WTC11 (cell line): ENCODE measurements around the gene ACSS3. TPM values are rescaled to one million over a fixed set of nuclear protein-coding genes. Genes with fewer than 3 reads are reported as not detected.

Experiments
- ATAC-seq: fragments of 200-7000 bp; cut with Tn5 transposase; 2 replicates; pipeline ENCODE4 v1.10.0; 2021; ENCODE audit warnings: mild to moderate bottlenecking, moderate library complexity
- CTCF ChIA-PET: fragments of 300-600 bp; sonication (Branson Sonifier 250); formaldehyde crosslinking; loops from one replicate; lab custom pipeline; 2021; ENCODE audit warnings: antibody characterized with exemption; lab: Charles Lee
- POLR2A ChIA-PET: fragments of 350-600 bp; sonication (Branson Sonifier 250); formaldehyde crosslinking; loops from one replicate; lab custom pipeline; 2021; ENCODE audit warnings: antibody characterized with exemption; lab: Charles Lee
- DNase-seq: peaks from one replicate; pipeline ENCODE4 v3.0.0; 2021; ENCODE audit warnings: low spot score
- H3K27ac Mint-ChIP-seq: 2 replicates; pipeline ENCODE4 v1.8.0; 2021; ENCODE audit warnings: mixed read lengths
- H3K27me3 Mint-ChIP-seq: 2 replicates; pipeline ENCODE4 v1.8.0; 2021; ENCODE audit warnings: low read depth, mild to moderate bottlenecking, moderate library complexity, mixed read lengths
- H3K36me3 Mint-ChIP-seq: 2 replicates; pipeline ENCODE4 v1.8.0; 2021; ENCODE audit warnings: mixed read lengths
- H3K4me1 Mint-ChIP-seq: 2 replicates; pipeline ENCODE4 v1.8.0; 2022; ENCODE audit warnings: mixed read lengths
- H3K4me3 Mint-ChIP-seq: 2 replicates; pipeline ENCODE4 v1.8.0; 2021; ENCODE audit warnings: mild to moderate bottlenecking, moderate library complexity, mixed read lengths
- H3K9me3 Mint-ChIP-seq: 2 replicates; pipeline ENCODE4 v1.8.0; 2021; ENCODE audit warnings: mixed read lengths
- ARID4B ChIP-seq: sonication (generic); formaldehyde crosslinking; IDR thresholded peaks from 2 replicates; pipeline ENCODE4 v1.8.0; 2023; ENCODE audit warnings: missing genetic modification reagents, mild to moderate bottlenecking, borderline replicate concordance
- ATF3 ChIP-seq: sonication (generic); formaldehyde crosslinking; conservative IDR thresholded peaks from 2 replicates; pipeline ENCODE4 v1.8.1; 2022; ENCODE audit warnings: mild to moderate bottlenecking, missing genetic modification reagents
- CDX4 ChIP-seq: fragments of 250-450 bp; sonication (Bioruptor Pico); IDR thresholded peaks from 2 replicates; pipeline ENCODE4 v1.9.0; 2021; ENCODE audit warnings: moderate library complexity, mild to moderate bottlenecking, inconsistent platforms, borderline replicate concordance
- CREM ChIP-seq: sonication (generic); formaldehyde crosslinking; IDR thresholded peaks from 2 replicates; pipeline ENCODE4 v1.8.1; 2022; ENCODE audit warnings: mild to moderate bottlenecking, missing genetic modification reagents, moderate library complexity
- ERG ChIP-seq: fragments of 250-450 bp; sonication (Bioruptor Pico); IDR thresholded peaks from 2 replicates; pipeline ENCODE4 v1.8.0; 2021; ENCODE audit warnings: mild to moderate bottlenecking
- FOXK1 ChIP-seq: sonication (generic); formaldehyde crosslinking; IDR thresholded peaks from 2 replicates; pipeline ENCODE4 v1.8.0; 2022; ENCODE audit warnings: mild to moderate bottlenecking, moderate library complexity, missing genetic modification reagents
- FOXP4 ChIP-seq: sonication (generic); formaldehyde crosslinking; IDR thresholded peaks from 2 replicates; pipeline ENCODE4 v1.8.0; 2022; ENCODE audit warnings: mild to moderate bottlenecking, missing genetic modification reagents
- GRHL2 ChIP-seq: fragments of 250-450 bp; sonication (Bioruptor Pico); IDR thresholded peaks from 2 replicates; pipeline ENCODE4 v1.8.0; 2022; ENCODE audit warnings: mild to moderate bottlenecking, moderate library complexity; ENCODE audit not compliant: insufficient replicate concordance, severe bottlenecking
- IRF1 ChIP-seq: sonication (generic); formaldehyde crosslinking; IDR thresholded peaks from 2 replicates; pipeline ENCODE4 v1.8.0; 2023; ENCODE audit warnings: missing genetic modification reagents
- IRF2 ChIP-seq: sonication (generic); formaldehyde crosslinking; IDR thresholded peaks from 2 replicates; pipeline ENCODE4 v1.8.0; 2022; ENCODE audit warnings: low read depth, missing genetic modification reagents, borderline replicate concordance
- MLX ChIP-seq: sonication (generic); formaldehyde crosslinking; IDR thresholded peaks from 2 replicates; pipeline ENCODE4 v1.8.1; 2023; ENCODE audit warnings: mild to moderate bottlenecking, missing genetic modification reagents, moderate library complexity
- MXD4 ChIP-seq: fragments of 250-450 bp; sonication (Bioruptor Pico); IDR thresholded peaks from 2 replicates; pipeline ENCODE4 v1.8.0; 2021; ENCODE audit warnings: mild to moderate bottlenecking, moderate library complexity, borderline replicate concordance
- NR1H2 ChIP-seq: sonication (generic); formaldehyde crosslinking; IDR thresholded peaks from 2 replicates; pipeline ENCODE4 v1.9.0; 2021; ENCODE audit warnings: mild to moderate bottlenecking, moderate library complexity, missing genetic modification reagents
- SMAD3 ChIP-seq: sonication (generic); formaldehyde crosslinking; IDR thresholded peaks from 2 replicates; pipeline ENCODE4 v1.8.0; 2022; ENCODE audit warnings: missing genetic modification reagents, mild to moderate bottlenecking, borderline replicate concordance
- SOX15 ChIP-seq: fragments of 250-450 bp; sonication (Bioruptor Pico); IDR thresholded peaks from 2 replicates; pipeline ENCODE4 v1.9.0; 2021; ENCODE audit warnings: mild to moderate bottlenecking
- ZNF263 ChIP-seq: sonication (generic); formaldehyde crosslinking; IDR thresholded peaks from 2 replicates; pipeline ENCODE4 v1.8.1; 2022; ENCODE audit warnings: low read depth, mild to moderate bottlenecking, moderate library complexity, missing genetic modification reagents
- ZNF532 ChIP-seq: fragments of 250-450 bp; sonication (Bioruptor Pico); IDR thresholded peaks from 2 replicates; pipeline ENCODE4 v1.9.0; 2021; ENCODE audit warnings: mild to moderate bottlenecking, borderline replicate concordance
- ZSCAN18 ChIP-seq: fragments of 250-450 bp; sonication (Bioruptor Pico); IDR thresholded peaks from 2 replicates; pipeline ENCODE4 v2.1.2; 2022; ENCODE audit warnings: mild to moderate bottlenecking, moderate library complexity
- total RNA-seq: library from RNA; stranded (reverse); gene quantifications from 3 replicates; pipeline ENCODE4 v1.2.3, GENCODE V29; 2021

ACSS3 gene
- total RNA-seq, 1 experiment from 2014 or later: 18.6 TPM

- no peak for TF ChIP-seq MLX (CRISPR knock-in tag)
- TF ChIP-seq IRF2 (CRISPR knock-in tag): no peak
- TF ChIP-seq SMAD3 (CRISPR knock-in tag): no peak
- TF ChIP-seq ZNF532 (CRISPR knock-in tag): no peak
- no peak for TF ChIP-seq ZNF263 (CRISPR knock-in tag)
- TF ChIP-seq CREM (CRISPR knock-in tag): no peak
- TF ChIP-seq NR1H2 (CRISPR knock-in tag): no peak
- no peak for TF ChIP-seq ARID4B
- no peak for TF ChIP-seq FOXP4
- TF ChIP-seq SOX15: no peak
- TF ChIP-seq GRHL2 (CRISPR knock-in tag): no peak
- TF ChIP-seq, all 79 proteins: peak for 0
These were observed 43.1 kb downstream of the ACSS3 start (continued) for GRCh38 chr12:81120961-81121360.

GRCh38 chr12:81123611-81124010 is 45.7 kb downstream of the ACSS3 start:
- no peak overlapping the region for H3K4me3 Mint-ChIP-seq
- peaks cover 20% of the 10 kb centered on the region for H3K9me3 Mint-ChIP-seq
- no peaks in the 10 kb centered on the region for H3K27me3 Mint-ChIP-seq
- H3K36me3 Mint-ChIP-seq: peaks cover 15% of the 10 kb centered on the region
- ChIA-PET POLR2A (no interaction called here), CTCF (no interaction called here)
- DNase-seq (no peak), ATAC-seq (no peak)
- H3K4me1 Mint-ChIP-seq: no peaks in the 10 kb centered on the region
- H3K27ac Mint-ChIP-seq: no peak overlapping the region
- TF ChIP-seq ERG (CRISPR knock-in tag) (no peak), CDX4 (no peak), IRF1 (CRISPR knock-in tag) (no peak), ATF3 (CRISPR knock-in tag) (no peak), ZSCAN18 (no peak), MXD4 (CRISPR knock-in tag) (no peak), FOXK1 (CRISPR knock-in tag) (no peak)
